ENCODE data around the gene LARGE1.

Gene LARGE1

GRCh38 chr22:33242078-33242477 is 678.2 kb downstream of the LARGE1 start:
- DNase-seq (ENCODE audit: low read depth in 2 of 2) = no peak

- no peak for DNase-seq (ENCODE audit: low read depth in 2 of 2)
Observed at GRCh38 chr22:33240888-33241475, 679.3 kb downstream of the LARGE1 start.

GRCh38 chr22:33232071-33232470 is 688.2 kb downstream of the LARGE1 start:
- no peak for DNase-seq (ENCODE audit: low read depth in 2 of 2)

GRCh38 chr22:33227791-33228190 is 692.5 kb downstream of the LARGE1 start:
- no peak for DNase-seq (ENCODE audit: low read depth in 2 of 2)

GRCh38 chr22:33224841-33225240 is 695.4 kb downstream of the LARGE1 start:
- DNase-seq (ENCODE audit: low read depth in 2 of 2) = no peak
